ENCODE results near the gene C19orf67. TPM values are rescaled to one million over a fixed set of nuclear protein-coding genes. Genes with fewer than 3 reads are reported as not detected.

C19orf67 gene
- total RNA-seq, 4 donors from 2014 or later: not detected

- 87% methylated on average over 5 of the region's 12 CpGs for WGBS
- Histone ChIP-seq H3K4me3 (peak overlapping the region; percentile 33 to 42 (median 34)), H3K27me3 (no peaks in the 10 kb centered on the region), H3K4me1 (peaks cover 73 to 95% (median 89%) of the 10 kb centered on the region in 4 donors), H3K9me3 (no peaks in the 10 kb centered on the region), H3K27ac (replicated peaks in 1 of 4) (peak overlapping the region; percentile 86 to 100 (median 98)), H3K36me3 (peaks cover 0 to 6% (median 3%) of the 10 kb centered on the region in 4 donors)
- no peak for DNase-seq (ENCODE audit: extremely low spot score)
- TF ChIP-seq EP300 (IDR thresholded peaks at IDR 0.05) (no peak), CTCF (IDR thresholded peaks at IDR 0.05) (no peak), POLR2AphosphoS5 (IDR thresholded peaks at IDR 0.05) (no peak), POLR2A (IDR thresholded peaks at IDR 0.05; ENCODE audit: low read depth) (no peak)
- intact Hi-C loops (cut with DNase I): no loop called here
Observed at GRCh38 chr19:14112051-14112808, 26.6 kb upstream of the C19orf67 start.

GRCh38 chr19:14111486-14111885 lies 25.9 kb upstream of the C19orf67 start:
- H3K27me3 ChIP-seq: no peaks in the 10 kb centered on the region
- peaks cover 6 to 13% (median 10%) of the 10 kb centered on the region in 4 donors for H3K36me3 ChIP-seq
- no peak overlapping the region for H3K4me3 ChIP-seq
- peaks cover 70 to 94% (median 90%) of the 10 kb centered on the region in 4 donors for H3K4me1 ChIP-seq
- peak overlapping the region; percentile 86 to 100 (median 98) for H3K27ac ChIP-seq (replicated peaks in 1 of 4)
- no peaks in the 10 kb centered on the region for H3K9me3 ChIP-seq
- TF ChIP-seq POLR2A (IDR thresholded peaks at IDR 0.05; ENCODE audit: low read depth) (no peak), EP300 (IDR thresholded peaks at IDR 0.05) (no peak), POLR2AphosphoS5 (IDR thresholded peaks at IDR 0.05) (no peak), CTCF (IDR thresholded peaks at IDR 0.05) (no peak)
- WGBS: 100% methylated on average over 1 of the region's 1 CpG
- no peak for DNase-seq (ENCODE audit: extremely low spot score)
- intact Hi-C loops (cut with DNase I): no loop called here

- Histone ChIP-seq H3K4me1 (peaks cover 62 to 86% (median 81%) of the 10 kb centered on the region in 4 donors), H3K27me3 (no peaks in the 10 kb centered on the region), H3K36me3 (peaks cover 15 to 21% (median 19%) of the 10 kb centered on the region in 4 donors), H3K9me3 (no peaks in the 10 kb centered on the region), H3K4me3 (no peak overlapping the region), H3K27ac (replicated peaks in 1 of 4) (peak overlapping the region in 1 of 4 donors; percentile 98)
- intact Hi-C loops (cut with DNase I): no loop called here
- TF ChIP-seq EP300 (IDR thresholded peaks at IDR 0.05) (no peak), POLR2AphosphoS5 (IDR thresholded peaks at IDR 0.05) (no peak), POLR2A (IDR thresholded peaks at IDR 0.05; ENCODE audit: low read depth) (no peak), CTCF (IDR thresholded peaks at IDR 0.05) (no peak)
- DNase-seq (ENCODE audit: extremely low spot score): no peak
- WGBS: 53% methylated on average over 2 of the region's 2 CpGs
Observed at GRCh38 chr19:14110650-14111049, 25.1 kb upstream of the C19orf67 start.

GRCh38 chr19:14107581-14108461 lies 22.2 kb upstream of the C19orf67 start:
- no peak for DNase-seq (ENCODE audit: extremely low spot score)
- Histone ChIP-seq H3K27ac (replicated peaks in 1 of 4) (peak overlapping the region; percentile 79 to 86 (median 84)), H3K4me3 (peak overlapping the region in 1 of 4 donors; percentile 14), H3K9me3 (no peaks in the 10 kb centered on the region), H3K27me3 (no peaks in the 10 kb centered on the region), H3K36me3 (peaks cover 30 to 48% (median 44%) of the 10 kb centered on the region in 4 donors), H3K4me1 (peaks cover 41 to 58% (median 53%) of the 10 kb centered on the region in 4 donors)
- TF ChIP-seq POLR2AphosphoS5 (IDR thresholded peaks at IDR 0.05) (peak; percentile 8 to 30), POLR2A (IDR thresholded peaks at IDR 0.05; ENCODE audit: low read depth) (no peak), EP300 (IDR thresholded peaks at IDR 0.05) (no peak), CTCF (IDR thresholded peaks at IDR 0.05) (no peak)
- 65% methylated on average over 8 of the region's 23 CpGs for WGBS
- intact Hi-C loops (cut with DNase I): no loop called here
